HG03520 (cell line): ENCODE measurements around the gene HCFC1.

ENCODE experiments used
- ATAC-seq: cut with Tn5 transposase; IDR thresholded peaks from one replicate; pipeline ENCODE4 v1.9.1; 2021; ENCODE audit warnings: mild to moderate bottlenecking, moderate library complexity; ENCODE audit not compliant: unreplicated experiment

Gene HCFC1

DNA sequence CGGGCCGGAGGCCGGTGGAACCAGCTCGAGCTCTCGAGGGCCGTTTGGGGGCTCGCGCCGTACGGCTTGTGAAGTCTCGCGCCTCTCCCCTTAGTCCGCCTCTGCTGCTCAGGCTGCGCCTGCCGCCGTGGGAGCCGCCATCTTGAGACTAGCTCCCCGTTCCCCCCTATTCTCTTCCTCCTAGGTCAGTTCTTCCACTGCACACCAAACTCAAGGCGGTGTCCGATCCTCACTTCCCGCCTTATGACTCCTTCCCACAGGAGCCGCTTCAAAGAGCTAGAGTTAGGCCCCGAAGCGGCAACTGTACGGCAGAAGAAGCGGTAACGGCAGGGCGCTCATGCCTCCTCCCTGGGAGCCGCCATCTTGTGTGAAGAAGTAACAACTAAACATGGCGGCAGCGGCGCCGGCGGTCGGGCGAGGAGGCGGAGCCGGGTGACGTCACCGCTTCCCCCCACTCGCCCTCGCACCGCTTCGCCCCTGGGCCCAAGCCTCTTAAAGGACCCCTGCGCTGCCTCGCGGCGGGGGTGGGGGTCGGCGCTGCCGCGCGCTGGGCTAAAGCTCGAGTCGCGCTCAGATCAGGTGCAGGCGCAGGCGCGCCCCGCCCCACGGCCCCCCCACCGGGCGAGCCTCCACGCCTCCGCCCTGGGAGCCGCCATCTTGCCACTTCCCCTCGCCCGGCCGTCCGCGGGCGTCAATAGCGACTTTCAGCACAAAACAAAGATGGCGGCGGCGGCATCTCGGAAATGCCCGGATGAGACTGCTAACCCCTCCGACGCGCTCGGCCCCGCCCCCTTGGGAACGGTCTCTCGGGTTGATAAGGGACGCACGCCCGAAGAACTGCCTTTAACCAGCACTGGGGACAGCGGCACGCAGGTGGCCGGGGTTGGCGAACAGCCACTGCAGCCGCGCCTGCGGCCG, at the start of gene HCFC1:
Gene HCFC1 (minus strand): TSS at position 369 of the 918 bp plus-strand sequence. CDS start 978 bp downstream, outside the sequence.
- ATAC-seq: peak; percentile 37

- ATAC-seq: no peak
Observed at GRCh38 chrX:154021131-154021611, 49.6 kb upstream of the HCFC1 start.

- ATAC-seq: no peak
Observed at GRCh38 chrX:154020536-154021115, 49.0 kb upstream of the HCFC1 start.

DNA sequence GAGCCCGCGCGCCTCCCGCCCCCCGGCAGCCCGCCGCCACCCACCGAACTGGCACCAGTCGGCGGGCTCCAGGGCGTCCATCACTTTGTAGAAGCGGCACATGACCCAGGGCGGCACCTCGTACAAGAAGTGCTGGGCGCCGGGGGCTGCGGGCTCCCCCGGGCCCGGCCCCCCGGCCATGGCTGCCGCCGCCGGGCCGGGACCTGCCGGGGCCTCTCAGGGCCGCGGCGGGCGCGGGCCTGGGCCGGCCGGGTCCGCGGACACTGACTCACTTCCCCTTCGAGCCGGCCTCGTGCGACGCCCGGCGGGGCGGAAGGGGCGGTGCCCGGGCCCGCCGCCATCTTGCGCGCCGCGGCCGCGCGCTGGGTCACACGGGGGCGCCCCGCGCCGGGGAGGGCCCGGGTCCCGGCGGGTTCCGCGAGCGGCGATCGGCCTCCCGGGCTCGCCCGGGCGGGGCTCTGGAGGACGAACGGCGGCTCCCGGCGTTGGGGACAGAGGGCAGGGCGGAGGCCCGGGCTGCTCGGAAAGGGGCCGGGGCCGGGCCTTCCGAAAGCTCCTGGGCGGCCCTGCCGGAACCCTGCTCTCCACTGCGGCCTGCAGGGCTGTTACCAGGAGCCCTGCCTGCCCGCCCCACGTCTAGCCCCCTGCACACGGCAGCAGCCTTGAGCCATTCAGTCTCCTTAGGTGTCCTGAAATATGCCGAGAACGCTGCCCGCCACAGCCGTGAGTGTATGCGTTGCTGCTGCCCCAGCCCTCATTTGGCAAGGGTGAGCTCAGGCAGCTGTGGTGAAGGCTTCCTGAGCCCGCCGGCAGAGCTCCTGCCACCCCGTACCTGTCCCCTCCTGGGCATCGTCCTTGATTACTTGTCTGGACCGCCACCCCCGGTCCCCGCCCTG, 48.3 kb upstream of the HCFC1 start, which contains the start of gene IRAK1:
Gene IRAK1 (minus strand): TSS at position 270 of the 896 bp plus-strand sequence. CDS start 90 bp downstream, at position 180.
- ATAC-seq: peak; percentile 49

DNA sequence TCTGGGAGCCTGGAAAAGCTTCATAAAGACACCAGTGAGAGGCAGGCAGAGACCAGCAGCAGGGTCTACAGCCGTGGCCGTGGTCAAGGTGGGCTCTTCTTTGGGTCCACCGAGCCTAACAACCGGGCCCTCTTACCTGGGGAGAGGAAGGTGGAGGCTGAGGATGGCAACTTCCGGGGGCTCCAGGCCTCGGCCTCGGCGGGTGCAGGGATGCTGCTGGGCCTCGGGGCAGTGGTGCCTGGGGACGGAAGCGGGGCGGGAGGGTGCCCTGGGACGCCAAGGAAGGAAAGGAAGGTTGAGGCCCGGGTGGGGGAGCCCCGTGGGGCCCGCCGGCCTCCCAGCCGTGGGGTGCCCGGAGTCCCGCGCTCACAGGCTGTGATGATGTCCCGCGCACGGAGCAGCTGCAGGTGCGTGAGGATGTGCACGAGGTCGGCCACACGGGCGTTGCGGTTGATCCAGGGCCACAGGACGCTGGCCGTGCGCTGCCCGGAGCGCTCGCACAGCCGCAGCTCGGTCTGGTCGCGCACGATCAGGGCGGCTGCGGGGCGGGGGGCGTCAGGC, 47.5 kb upstream of the HCFC1 start:
- no peak for ATAC-seq

DNA sequence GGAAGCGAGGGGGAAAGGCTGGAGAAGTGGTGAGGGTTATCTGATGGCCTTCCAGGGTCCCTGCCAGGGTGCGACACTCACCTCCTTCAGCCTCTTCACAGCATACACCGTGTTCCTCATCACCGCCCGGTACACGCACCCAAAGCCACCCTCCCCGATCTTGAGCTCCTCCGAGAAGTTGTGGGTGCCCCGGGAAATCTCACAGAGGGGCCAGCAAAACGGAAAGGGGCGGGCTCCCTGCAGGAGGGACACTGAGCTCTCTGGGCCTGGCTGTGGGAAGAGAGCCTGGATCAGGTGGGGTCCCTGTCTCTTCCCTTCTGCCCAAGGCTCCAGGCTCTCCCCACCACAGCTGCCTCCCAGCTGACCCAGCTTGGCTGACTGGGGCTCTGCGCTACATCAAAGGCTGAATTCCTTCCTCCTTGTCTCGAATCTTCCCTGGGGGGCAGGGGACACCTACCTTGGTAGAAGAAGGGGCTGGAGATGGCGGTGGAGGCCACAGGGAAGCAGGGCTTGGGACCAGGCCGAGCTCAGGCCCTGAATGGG, 47.0 kb upstream of the HCFC1 start:
- ATAC-seq: no peak

DNA sequence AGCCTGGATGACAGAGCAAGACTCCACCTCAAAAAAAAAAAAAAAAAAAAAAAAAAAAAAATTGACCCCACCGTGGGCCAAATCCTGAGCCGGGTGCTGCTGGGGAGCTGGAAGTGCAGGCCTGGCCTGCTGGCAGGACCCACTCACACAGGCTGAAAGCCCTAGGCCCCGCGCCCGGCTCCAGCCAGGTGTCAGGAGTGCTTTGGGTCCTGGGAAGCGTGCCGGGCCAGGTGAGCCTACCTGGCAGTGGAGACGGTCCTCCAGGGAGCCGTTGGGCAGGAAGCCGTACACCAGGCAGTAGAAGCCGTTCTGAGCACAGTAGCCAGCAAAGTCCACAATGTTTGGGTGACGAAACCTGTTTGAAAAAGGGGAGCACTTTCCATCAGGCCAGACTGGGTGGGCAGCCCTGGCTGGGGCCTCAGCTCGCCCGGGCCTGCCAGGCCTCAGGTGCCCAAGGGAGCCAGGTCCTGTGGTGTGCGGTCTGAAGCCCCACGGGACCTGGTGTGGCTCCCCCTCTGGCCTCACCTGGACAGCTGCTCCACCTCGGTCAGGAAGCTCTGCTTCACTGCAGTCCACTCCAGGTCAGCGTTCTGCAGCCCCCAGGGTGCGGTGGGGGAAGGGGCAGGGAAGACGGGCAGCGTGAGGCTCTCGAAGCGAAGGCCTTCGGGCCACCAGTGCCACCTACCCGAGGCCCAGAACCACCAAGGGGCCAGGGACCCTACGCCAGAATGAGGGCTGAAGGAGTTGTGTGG, 46.3 kb upstream of the HCFC1 start:
- ATAC-seq: no peak

- ATAC-seq: no peak
Observed at GRCh38 chrX:154016366-154017076, 44.9 kb upstream of the HCFC1 start.

DNA sequence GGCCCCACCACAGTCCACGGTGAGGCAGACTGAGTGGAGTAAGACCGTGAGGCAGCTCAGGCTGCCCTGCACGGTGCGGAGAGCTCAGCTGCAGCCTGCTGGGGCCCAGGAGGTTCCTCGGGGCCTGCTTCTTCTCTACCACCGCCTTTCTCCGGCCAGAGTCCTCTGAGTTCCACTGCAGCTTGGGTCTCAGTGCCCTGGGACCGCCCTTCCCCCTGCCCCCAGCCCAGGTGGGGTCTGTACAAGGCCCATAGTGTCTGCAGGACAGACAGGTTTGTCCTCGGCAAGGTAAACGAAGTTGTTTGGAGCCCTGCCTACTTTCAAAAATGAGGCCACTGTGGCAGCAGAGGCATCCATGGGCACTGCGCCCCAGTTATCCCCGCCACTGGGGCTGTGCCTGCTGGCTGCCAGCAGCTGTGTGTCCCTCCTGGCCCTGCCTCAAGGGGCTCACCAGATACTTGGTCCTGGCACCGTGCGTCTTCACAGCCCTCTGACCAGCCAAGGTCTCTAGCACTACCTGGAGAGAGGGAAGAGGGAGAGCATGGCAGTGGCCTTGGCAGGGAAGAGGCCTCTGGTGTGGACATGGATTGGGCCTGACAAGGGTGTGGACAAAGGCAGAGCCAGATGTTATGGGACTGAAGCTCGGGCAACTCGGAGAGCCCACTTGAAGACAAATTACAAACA, 44.1 kb upstream of the HCFC1 start:
- ATAC-seq: no peak

GRCh38 chrX:154014429-154015380, 43.1 kb upstream of the HCFC1 start:
- no peak for ATAC-seq

- ATAC-seq: peak; percentile 52
Observed at GRCh38 chrX:154013614-154014360, 42.2 kb upstream of the HCFC1 start.

GRCh38 chrX:154013001-154013421, 41.4 kb upstream of the HCFC1 start:
- ATAC-seq: no peak

GRCh38 chrX:154012336-154012991, 40.8 kb upstream of the HCFC1 start:
- ATAC-seq: no peak

DNA sequence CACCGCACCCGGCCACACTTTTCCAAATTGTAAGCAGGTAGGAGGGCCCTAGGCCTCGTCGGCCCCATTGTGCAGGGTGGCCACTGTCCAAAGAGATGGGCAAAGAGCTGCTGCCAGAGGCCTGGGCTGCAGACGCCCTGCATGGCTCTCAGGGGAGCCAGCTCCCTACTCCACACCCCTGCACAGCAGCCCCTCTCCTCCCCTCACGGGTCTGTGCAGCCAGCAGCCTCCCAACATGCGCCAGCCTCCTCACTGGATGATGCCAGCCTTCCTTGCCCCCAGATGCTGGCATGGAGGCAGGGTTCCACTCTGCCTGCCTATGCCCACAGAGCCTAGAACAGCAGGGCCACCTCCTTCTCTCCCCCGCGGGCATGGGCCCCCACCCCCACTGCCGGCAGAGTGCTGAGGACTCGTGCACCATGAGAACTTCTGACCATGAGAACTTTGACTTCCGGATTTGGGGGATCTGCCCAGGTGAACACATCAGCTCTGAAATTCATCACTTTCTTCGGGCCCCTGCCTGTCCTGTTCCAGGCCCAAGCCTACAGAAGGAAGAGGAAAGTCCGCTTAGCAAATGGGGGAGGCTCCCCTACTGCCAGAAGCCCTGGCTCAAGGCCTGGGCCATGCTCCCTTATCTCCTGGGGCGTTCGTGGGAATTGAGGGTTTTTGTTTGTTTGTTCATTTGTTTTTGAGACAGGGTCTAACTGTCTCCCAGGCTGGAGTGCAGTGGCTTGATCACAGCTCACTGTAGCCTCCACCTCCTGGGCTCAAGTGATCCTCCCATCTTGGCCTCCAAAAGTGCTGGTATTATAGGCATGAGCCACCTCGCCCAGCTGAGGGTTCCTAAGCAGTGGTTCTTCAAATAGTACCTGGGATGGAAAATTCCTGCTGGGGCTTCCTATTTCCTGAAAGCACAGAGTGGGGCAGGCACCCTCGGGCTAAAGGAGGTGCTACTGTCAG, 40.0 kb upstream of the HCFC1 start:
- no peak for ATAC-seq
